Chondrocyte (in vitro differentiated cells): ENCODE measurements around the gene CBL. TPM values are rescaled to one million over a fixed set of nuclear protein-coding genes. Genes with fewer than 3 reads are reported as not detected.

Experiments
- DNase-seq: peaks from one replicate; pipeline ENCODE4 v3.0.0; 2021; ENCODE audit warnings: mixed read lengths, low spot score
- H3K27ac Mint-ChIP-seq: one replicate; pipeline ENCODE4 v1.8.0; 2021; ENCODE audit warnings: mild to moderate bottlenecking, moderate library complexity, mixed read lengths; ENCODE audit not compliant: unreplicated experiment
- H3K27me3 Mint-ChIP-seq: 2 replicates; pipeline ENCODE4 v1.8.0; 2021; ENCODE audit warnings: low read depth, mixed read lengths
- H3K36me3 Mint-ChIP-seq: 2 replicates; pipeline ENCODE4 v1.8.0; 2021; ENCODE audit warnings: low read depth, mixed read lengths
- H3K4me1 Mint-ChIP-seq: 2 replicates; pipeline ENCODE4 v1.8.0; 2021; ENCODE audit warnings: low read depth, mild to moderate bottlenecking, mixed read lengths
- H3K4me3 Mint-ChIP-seq: one replicate; pipeline ENCODE4 v1.8.0; 2021; ENCODE audit warnings: mild to moderate bottlenecking, moderate library complexity, mixed read lengths; ENCODE audit not compliant: unreplicated experiment
- H3K9me3 Mint-ChIP-seq: 2 replicates; pipeline ENCODE4 v1.8.0; 2021; ENCODE audit warnings: low read depth, mixed read lengths
- CTCF ChIP-seq: fragments of 200-600 bp; sonication (generic); IDR thresholded peaks from 2 replicates; pipeline ENCODE4 v1.5.0; 2021; ENCODE audit warnings: antibody characterized with exemption, mild to moderate bottlenecking, moderate library complexity
- total RNA-seq: library from RNA; stranded (reverse); gene quantifications from 3 replicates; pipeline ENCODE4 v1.2.1, GENCODE V29; 2021

The CBL gene
- total RNA-seq, 1 donor from 2014 or later, result 25.8 TPM

- peak within 1 kb of the TSS; percentile 70 for H3K4me3 Mint-ChIP-seq
- H3K36me3 Mint-ChIP-seq, result no peaks in the 10 kb centered on the region
- TF ChIP-seq CTCF, result no peak
- DNase-seq, result peak; percentile 84
- H3K4me1 Mint-ChIP-seq, result peaks cover 46% of the 10 kb centered on the region
- H3K27ac Mint-ChIP-seq, result peak within 1 kb of the TSS; percentile 82
- no peaks in the 10 kb centered on the region for H3K9me3 Mint-ChIP-seq
- H3K27me3 Mint-ChIP-seq, result peaks cover 11% of the 10 kb centered on the region
Observed at GRCh38 chr11:119340335-119341221, 134.4 kb downstream of the CBL start, which contains the start of gene C1QTNF5. Gene C1QTNF5, minus strand, starts transcription at chr11:119340883. Its CDS starts 486 bp downstream, at chr11:119340397.

GRCh38 chr11:119341222-119342022, 135.3 kb downstream of the CBL start:
- Mint-ChIP-seq H3K27ac (peak overlapping the region; percentile 82), H3K4me3 (peak overlapping the region; percentile 70), H3K36me3 (no peaks in the 10 kb centered on the region), H3K4me1 (peaks cover 38% of the 10 kb centered on the region), H3K9me3 (no peaks in the 10 kb centered on the region), H3K27me3 (peaks cover 11% of the 10 kb centered on the region)
- TF ChIP-seq CTCF, result no peak
- peak; percentile 70 for DNase-seq

GRCh38 chr11:119342023-119342300, 135.8 kb downstream of the CBL start:
- no peak for TF ChIP-seq CTCF
- Mint-ChIP-seq H3K4me1 (peaks cover 37% of the 10 kb centered on the region), H3K27me3 (peaks cover 14% of the 10 kb centered on the region), H3K9me3 (no peaks in the 10 kb centered on the region), H3K27ac (no peak overlapping the region), H3K4me3 (no peak overlapping the region), H3K36me3 (no peaks in the 10 kb centered on the region)
- DNase-seq, result peak; percentile 58

DNA sequence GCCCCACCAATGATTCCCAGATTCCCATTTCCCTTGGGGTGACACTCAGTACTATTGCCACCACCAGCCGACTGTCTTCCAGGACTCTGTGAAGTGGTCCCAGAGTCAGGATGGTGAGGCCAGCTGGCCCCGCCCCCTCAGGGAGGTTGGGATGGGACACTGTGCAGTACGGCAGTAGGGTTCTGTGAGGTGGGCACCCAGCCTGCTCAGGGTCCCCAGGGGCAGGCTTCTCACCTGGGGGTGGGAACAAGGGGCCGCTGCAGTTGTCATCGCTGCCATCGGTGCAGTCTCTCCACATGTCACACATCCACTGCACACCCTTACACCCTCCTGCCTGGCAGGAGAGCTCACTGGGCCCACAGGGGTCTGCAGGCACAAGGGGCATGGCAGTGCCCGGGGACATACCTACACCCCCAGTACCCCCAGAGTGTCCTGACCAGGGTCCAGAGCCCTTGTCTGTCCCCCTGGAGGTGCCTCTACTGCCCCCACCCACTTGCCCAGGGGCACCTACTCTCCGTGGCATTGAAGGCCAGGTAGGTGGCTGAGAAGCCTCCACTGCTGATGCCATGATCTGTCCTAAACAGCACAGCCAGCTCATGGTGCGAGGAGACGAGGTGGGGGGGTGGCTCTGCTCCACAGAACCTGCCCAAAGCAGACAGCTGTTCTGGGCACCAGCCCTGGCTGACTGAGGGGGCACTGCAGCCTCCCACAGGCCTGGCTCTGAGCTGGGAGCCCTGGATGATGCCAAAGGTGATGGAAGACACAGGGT, 136.4 kb downstream of the CBL start:
- Mint-ChIP-seq H3K4me3 (no peak overlapping the region), H3K9me3 (no peaks in the 10 kb centered on the region), H3K36me3 (no peaks in the 10 kb centered on the region), H3K4me1 (peaks cover 37% of the 10 kb centered on the region), H3K27me3 (peaks cover 17% of the 10 kb centered on the region), H3K27ac (no peak overlapping the region)
- peak; percentile 81 for DNase-seq
- TF ChIP-seq CTCF, result no peak

DNA sequence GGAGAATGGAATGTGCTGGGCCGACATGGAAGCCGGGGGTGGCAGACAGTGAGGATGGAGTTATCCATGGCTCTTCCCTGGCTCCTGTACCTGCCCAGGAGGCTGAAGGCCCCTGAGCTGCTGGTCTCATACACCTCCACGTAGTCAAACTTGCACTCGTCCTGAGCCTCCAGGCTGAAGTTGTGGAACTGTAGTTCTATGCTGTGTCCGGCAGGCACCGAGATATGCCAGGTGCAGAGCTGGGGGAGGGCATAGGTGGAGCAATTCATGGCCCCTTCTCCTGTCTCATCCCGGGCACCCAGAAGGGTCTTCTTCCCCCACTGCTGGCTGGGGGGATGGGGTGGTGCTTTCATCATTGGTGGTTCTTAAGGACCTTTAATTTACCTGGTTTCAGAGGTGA, 137.6 kb downstream of the CBL start:
- no peaks in the 10 kb centered on the region for H3K9me3 Mint-ChIP-seq

More for the DNA sequence above, 137.6 kb downstream of the CBL start:
- Mint-ChIP-seq H3K27ac (no peak overlapping the region), H3K4me3 (no peak overlapping the region), H3K36me3 (no peaks in the 10 kb centered on the region), H3K4me1 (peaks cover 25% of the 10 kb centered on the region), H3K27me3 (peaks cover 24% of the 10 kb centered on the region)
- peak; percentile 37 for DNase-seq
- TF ChIP-seq CTCF, result no peak
